Osteoblast (primary cell): ENCODE results near the gene NEMP2. TPM values are rescaled to one million over a fixed set of nuclear protein-coding genes. Genes with fewer than 3 reads are reported as not detected.

Experiments used
- DNase-seq: peaks from one replicate; pipeline ENCODE4 v3.0.0; 2011; ENCODE audit warnings: low spot score, mixed read lengths; ENCODE audit not compliant: insufficient read length; ENCODE audit errors: missing footprints
- H2AFZ ChIP-seq: 2 replicates; pipeline ENCODE4 v1.6.0; 2011; ENCODE audit warnings: mild to moderate bottlenecking, low read length
- H3K27ac ChIP-seq: 2 replicates; pipeline ENCODE4 v1.5.1; 2011; ENCODE audit warnings: mild to moderate bottlenecking, low read depth, low read length, moderate library complexity
- H3K27me3 ChIP-seq: 2 replicates; pipeline ENCODE4 v1.6.0; 2012; ENCODE audit warnings: mild to moderate bottlenecking, control low read depth, inconsistent platforms, low read length, moderate library complexity; ENCODE audit not compliant: insufficient read depth
- H3K36me3 ChIP-seq: 2 replicates; pipeline ENCODE4 v1.5.1; 2011; ENCODE audit warnings: mild to moderate bottlenecking, low read length, control low read depth, moderate library complexity; ENCODE audit not compliant: insufficient read depth
- H3K4me1 ChIP-seq: 2 replicates; pipeline ENCODE4 v1.5.1; 2011; ENCODE audit warnings: mild to moderate bottlenecking, low read length, control low read depth, moderate library complexity; ENCODE audit not compliant: insufficient read depth
- H3K4me2 ChIP-seq: 2 replicates; pipeline ENCODE4 v1.6.0; 2011; ENCODE audit warnings: mild to moderate bottlenecking, low read length; ENCODE audit not compliant: insufficient read depth
- H3K4me3 ChIP-seq: fragments of 200-600 bp; sonication (generic); 3 replicates; pipeline ENCODE4 v1.5.1; 2012; ENCODE audit warnings: mild to moderate bottlenecking, low read length, inconsistent platforms; ENCODE audit not compliant: insufficient read depth
- H3K79me2 ChIP-seq: 2 replicates; pipeline ENCODE4 v1.6.0; 2012; ENCODE audit warnings: mild to moderate bottlenecking, low read length, control low read depth, inconsistent platforms; ENCODE audit not compliant: insufficient read depth
- H3K9me3 ChIP-seq: 2 replicates; pipeline ENCODE4 v1.5.1; 2011; ENCODE audit warnings: low read depth, low read length, control low read depth
- H4K20me1 ChIP-seq: 2 replicates; pipeline ENCODE4 v1.6.0; 2012; ENCODE audit warnings: mild to moderate bottlenecking, low read length, control low read depth; ENCODE audit not compliant: insufficient read depth
- total RNA-seq: library from RNA; depleted of rRNA; stranded (reverse); fragments of >200 nt; gene quantifications from 2 replicates; pipeline ENCODE4 v1.2.3, GENCODE V29; 2012
- TF ChIP-seq, protein P1 (sequence below): IDR thresholded peaks from 2 replicates; pipeline ENCODE4 v1.5.1; 2011; ENCODE audit warnings: mild to moderate bottlenecking, low read depth, low read length, moderate library complexity; ENCODE audit errors: extremely low read depth

NEMP2 gene
- total RNA-seq, 1 donor: 4.7 TPM

DNA sequence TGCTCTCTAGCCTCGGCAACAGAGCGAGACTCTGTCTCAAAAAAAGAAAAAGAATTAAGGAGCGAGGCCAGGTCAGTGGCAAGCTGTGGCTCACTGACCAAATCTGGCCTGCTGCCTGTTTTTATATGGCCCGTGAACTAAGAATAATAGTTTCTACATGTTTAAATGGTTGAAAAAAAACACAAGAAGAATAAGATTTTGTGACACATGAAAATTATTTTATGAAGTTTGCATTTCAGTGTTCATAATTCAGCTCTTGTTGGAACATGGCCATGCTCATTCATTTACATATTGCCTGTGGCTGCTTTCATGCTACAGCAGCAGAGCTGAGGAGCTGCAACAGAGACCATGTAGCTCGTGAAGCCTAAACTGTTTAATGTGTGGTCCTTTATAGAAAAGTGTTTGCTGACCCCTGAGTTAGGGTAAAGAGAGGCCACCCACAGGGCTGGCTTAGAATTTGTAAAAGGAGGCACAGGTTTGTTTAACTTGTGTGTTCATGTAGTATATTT is 66.9 kb downstream of the NEMP2 start:
- DNase-seq: no peak
- H3K79me2 ChIP-seq: no peaks in the 10 kb centered on the region
- peaks cover 43% of the 10 kb centered on the region for H3K4me1 ChIP-seq

DNA sequence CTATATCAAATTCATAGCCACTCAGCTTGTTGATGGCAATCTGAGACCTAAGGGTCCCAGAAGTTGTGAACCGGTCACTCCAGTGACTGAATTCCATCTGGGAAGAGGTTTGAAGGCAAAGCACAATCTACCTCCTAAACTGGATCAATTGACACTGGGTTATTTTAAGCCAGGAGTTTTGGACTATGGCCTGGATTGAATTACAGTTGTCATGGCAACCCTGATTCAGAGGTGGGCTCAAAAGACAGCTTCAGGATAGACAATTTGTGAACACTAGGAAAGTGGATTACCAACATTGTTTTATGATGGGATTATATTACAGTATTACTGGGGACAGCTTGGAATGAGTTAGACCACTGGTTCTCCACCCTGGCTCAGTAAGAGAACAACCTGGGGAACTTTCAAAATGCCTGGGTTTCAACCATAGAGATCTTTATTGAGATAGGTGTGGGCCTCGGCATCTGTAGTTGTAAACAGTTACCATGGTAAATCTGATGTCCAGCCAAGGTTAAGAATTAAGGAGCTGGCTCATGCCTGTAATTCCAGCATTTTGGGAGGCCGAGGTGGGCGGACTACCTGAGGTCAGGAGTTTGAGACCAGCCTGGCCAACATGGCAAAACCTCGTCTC is 67.6 kb downstream of the NEMP2 start:
- H3K27me3 ChIP-seq: no peaks in the 10 kb centered on the region
- no peak for DNase-seq
- no peak overlapping the region for H2AFZ ChIP-seq
- no peak overlapping the region for H3K4me3 ChIP-seq
- TF ChIP-seq, protein P1, sequence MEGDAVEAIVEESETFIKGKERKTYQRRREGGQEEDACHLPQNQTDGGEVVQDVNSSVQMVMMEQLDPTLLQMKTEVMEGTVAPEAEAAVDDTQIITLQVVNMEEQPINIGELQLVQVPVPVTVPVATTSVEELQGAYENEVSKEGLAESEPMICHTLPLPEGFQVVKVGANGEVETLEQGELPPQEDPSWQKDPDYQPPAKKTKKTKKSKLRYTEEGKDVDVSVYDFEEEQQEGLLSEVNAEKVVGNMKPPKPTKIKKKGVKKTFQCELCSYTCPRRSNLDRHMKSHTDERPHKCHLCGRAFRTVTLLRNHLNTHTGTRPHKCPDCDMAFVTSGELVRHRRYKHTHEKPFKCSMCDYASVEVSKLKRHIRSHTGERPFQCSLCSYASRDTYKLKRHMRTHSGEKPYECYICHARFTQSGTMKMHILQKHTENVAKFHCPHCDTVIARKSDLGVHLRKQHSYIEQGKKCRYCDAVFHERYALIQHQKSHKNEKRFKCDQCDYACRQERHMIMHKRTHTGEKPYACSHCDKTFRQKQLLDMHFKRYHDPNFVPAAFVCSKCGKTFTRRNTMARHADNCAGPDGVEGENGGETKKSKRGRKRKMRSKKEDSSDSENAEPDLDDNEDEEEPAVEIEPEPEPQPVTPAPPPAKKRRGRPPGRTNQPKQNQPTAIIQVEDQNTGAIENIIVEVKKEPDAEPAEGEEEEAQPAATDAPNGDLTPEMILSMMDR: no peak
- H3K36me3 ChIP-seq: no peaks in the 10 kb centered on the region
- no peaks in the 10 kb centered on the region for H3K79me2 ChIP-seq
- peaks cover 43% of the 10 kb centered on the region for H3K4me1 ChIP-seq
- H3K4me2 ChIP-seq: peak overlapping the region; percentile 28
- H3K27ac ChIP-seq: peak overlapping the region; percentile 88
- no peaks in the 10 kb centered on the region for H4K20me1 ChIP-seq
- no peaks in the 10 kb centered on the region for H3K9me3 ChIP-seq

More for the DNA sequence above, 66.9 kb downstream of the NEMP2 start:
- H3K27me3 ChIP-seq: no peaks in the 10 kb centered on the region
- TF ChIP-seq, protein P1: no peak
- H3K9me3 ChIP-seq: no peaks in the 10 kb centered on the region
- no peaks in the 10 kb centered on the region for H3K36me3 ChIP-seq
- peak overlapping the region; percentile 88 for H3K27ac ChIP-seq
- no peak overlapping the region for H2AFZ ChIP-seq
- peak overlapping the region; percentile 28 for H3K4me2 ChIP-seq
- H3K4me3 ChIP-seq: no peak overlapping the region
- no peaks in the 10 kb centered on the region for H4K20me1 ChIP-seq

DNA sequence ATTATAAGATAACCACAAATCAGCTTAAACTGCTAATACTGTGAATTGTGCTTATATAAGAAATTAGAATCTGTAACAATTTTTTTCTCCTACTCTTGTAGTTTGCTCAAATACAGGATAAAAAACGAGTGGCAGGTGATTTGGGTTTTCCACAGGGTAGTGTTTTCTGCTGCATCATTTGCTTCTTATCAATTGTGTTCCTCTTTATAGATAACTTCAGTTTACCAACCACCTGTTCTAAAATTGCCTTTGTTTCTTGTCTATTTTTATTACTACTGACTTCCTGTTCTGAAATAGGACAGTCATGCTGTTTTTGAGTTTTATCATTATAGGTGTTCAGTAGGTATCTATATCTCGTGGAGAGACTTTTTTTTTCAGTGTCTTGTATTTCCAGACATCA is 69.5 kb downstream of the NEMP2 start:
- TF ChIP-seq, protein P1: no peak
- no peak overlapping the region for H2AFZ ChIP-seq
- no peaks in the 10 kb centered on the region for H3K9me3 ChIP-seq
- H3K79me2 ChIP-seq: no peaks in the 10 kb centered on the region
- DNase-seq: no peak
- peaks cover 40% of the 10 kb centered on the region for H3K4me1 ChIP-seq
- no peak overlapping the region for H3K4me3 ChIP-seq
- H3K27ac ChIP-seq: no peak overlapping the region
- no peaks in the 10 kb centered on the region for H3K27me3 ChIP-seq
- no peaks in the 10 kb centered on the region for H3K36me3 ChIP-seq
- no peak overlapping the region for H3K4me2 ChIP-seq
- H4K20me1 ChIP-seq: no peaks in the 10 kb centered on the region

DNA sequence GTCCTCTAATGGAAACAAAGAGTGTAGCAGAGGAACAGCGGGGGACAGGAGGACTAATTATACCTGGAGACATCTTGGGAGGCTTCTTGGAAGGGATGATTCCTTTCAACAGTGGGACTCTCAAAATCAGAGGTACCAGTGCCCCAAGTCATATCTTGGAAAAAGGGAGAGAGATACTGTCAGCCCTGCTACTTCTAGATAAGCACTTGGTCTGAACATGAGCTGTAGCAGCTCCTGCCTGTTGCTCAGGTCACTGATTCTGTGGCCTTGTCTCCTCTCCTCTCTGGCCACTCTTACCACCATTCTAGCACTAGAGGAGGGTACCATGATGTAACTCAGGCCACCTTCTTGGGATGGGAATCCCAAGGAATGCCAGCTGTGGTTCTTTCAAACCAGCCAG is 71.9 kb downstream of the NEMP2 start:
- no peak overlapping the region for H3K4me2 ChIP-seq
- no peaks in the 10 kb centered on the region for H4K20me1 ChIP-seq
- TF ChIP-seq, protein P1: no peak
- DNase-seq: no peak
- H3K4me1 ChIP-seq: peaks cover 15% of the 10 kb centered on the region
- no peaks in the 10 kb centered on the region for H3K79me2 ChIP-seq
- H3K27ac ChIP-seq: no peak overlapping the region
- H3K27me3 ChIP-seq: no peaks in the 10 kb centered on the region
- H3K9me3 ChIP-seq: no peaks in the 10 kb centered on the region
- H3K36me3 ChIP-seq: no peaks in the 10 kb centered on the region
- no peak overlapping the region for H2AFZ ChIP-seq
- H3K4me3 ChIP-seq: no peak overlapping the region
